Measurements from ENCODE around the gene ACRV1.

The ACRV1 gene

GRCh38 chr11:125663910-125664309 lies 16.7 kb downstream of the ACRV1 start:
- no peaks in the 10 kb centered on the region for H3K27me3 ChIP-seq (ENCODE audit: control insufficient read depth in 1 of 2, insufficient read depth in 2 of 2, low read length in 2 of 2)
- no peak overlapping the region for H3K9ac ChIP-seq (ENCODE audit: low read depth in 1 of 2, low read length in 2 of 2)
- no peaks in the 10 kb centered on the region for H3K4me1 ChIP-seq (ENCODE audit: control insufficient read depth in 1 of 2, insufficient read depth in 2 of 2, low read length in 2 of 2)
- no peak overlapping the region for H3K27ac ChIP-seq (ENCODE audit: low read depth, low read length)
- H3K9me3 ChIP-seq (ENCODE audit: control insufficient read depth in 1 of 2, low read length in 2 of 2): no peaks in the 10 kb centered on the region
- H3K36me3 ChIP-seq (ENCODE audit: control insufficient read depth in 1 of 2, insufficient read depth in 2 of 2, low read length in 2 of 2): no peaks in the 10 kb centered on the region
- no peak overlapping the region for H3K4me3 ChIP-seq (ENCODE audit: low read depth in 1 of 2, low read length in 2 of 2)

GRCh38 chr11:125662689-125663088 lies 18.0 kb downstream of the ACRV1 start:
- Histone ChIP-seq H3K27ac (ENCODE audit: low read depth, low read length) (no peak overlapping the region), H3K27me3 (ENCODE audit: control insufficient read depth in 1 of 2, insufficient read depth in 2 of 2, low read length in 2 of 2) (no peaks in the 10 kb centered on the region), H3K4me1 (ENCODE audit: control insufficient read depth in 1 of 2, insufficient read depth in 2 of 2, low read length in 2 of 2) (no peaks in the 10 kb centered on the region), H3K9ac (ENCODE audit: low read depth in 1 of 2, low read length in 2 of 2) (no peak overlapping the region), H3K36me3 (ENCODE audit: control insufficient read depth in 1 of 2, insufficient read depth in 2 of 2, low read length in 2 of 2) (no peaks in the 10 kb centered on the region), H3K9me3 (ENCODE audit: control insufficient read depth in 1 of 2, low read length in 2 of 2) (no peaks in the 10 kb centered on the region), H3K4me3 (ENCODE audit: low read depth in 1 of 2, low read length in 2 of 2) (no peak overlapping the region)

- no peak overlapping the region for H3K9ac ChIP-seq (ENCODE audit: low read depth in 1 of 2, low read length in 2 of 2)
- no peak overlapping the region for H3K4me3 ChIP-seq (ENCODE audit: low read depth in 1 of 2, low read length in 2 of 2)
- H3K27me3 ChIP-seq (ENCODE audit: control insufficient read depth in 1 of 2, insufficient read depth in 2 of 2, low read length in 2 of 2): no peaks in the 10 kb centered on the region
- peaks cover 3 to 4% of the 10 kb centered on the region in 2 donors for H3K36me3 ChIP-seq (ENCODE audit: control insufficient read depth in 1 of 2, insufficient read depth in 2 of 2, low read length in 2 of 2)
- no peaks in the 10 kb centered on the region for H3K9me3 ChIP-seq (ENCODE audit: control insufficient read depth in 1 of 2, low read length in 2 of 2)
- no peaks in the 10 kb centered on the region for H3K4me1 ChIP-seq (ENCODE audit: control insufficient read depth in 1 of 2, insufficient read depth in 2 of 2, low read length in 2 of 2)
- H3K27ac ChIP-seq (ENCODE audit: low read depth, low read length): no peak overlapping the region
These were observed 31.0 kb downstream of the ACRV1 start for GRCh38 chr11:125649465-125650166.

GRCh38 chr11:125645871-125646270 lies 34.8 kb downstream of the ACRV1 start:
- Histone ChIP-seq H3K27ac (ENCODE audit: low read depth, low read length) (no peak overlapping the region), H3K36me3 (ENCODE audit: control insufficient read depth in 1 of 2, insufficient read depth in 2 of 2, low read length in 2 of 2) (peaks cover 1 to 8% of the 10 kb centered on the region in 2 donors), H3K9me3 (ENCODE audit: control insufficient read depth in 1 of 2, low read length in 2 of 2) (no peaks in the 10 kb centered on the region), H3K4me3 (ENCODE audit: low read depth in 1 of 2, low read length in 2 of 2) (no peak overlapping the region), H3K4me1 (ENCODE audit: control insufficient read depth in 1 of 2, insufficient read depth in 2 of 2, low read length in 2 of 2) (no peaks in the 10 kb centered on the region), H3K27me3 (ENCODE audit: control insufficient read depth in 1 of 2, insufficient read depth in 2 of 2, low read length in 2 of 2) (no peaks in the 10 kb centered on the region), H3K9ac (ENCODE audit: low read depth in 1 of 2, low read length in 2 of 2) (no peak overlapping the region)

GRCh38 chr11:125638315-125638714 lies 42.3 kb downstream of the ACRV1 start:
- H3K36me3 ChIP-seq (ENCODE audit: control insufficient read depth in 1 of 2, insufficient read depth in 2 of 2, low read length in 2 of 2): peaks cover 4 to 7% of the 10 kb centered on the region in 2 donors
- H3K4me1 ChIP-seq (ENCODE audit: control insufficient read depth in 1 of 2, insufficient read depth in 2 of 2, low read length in 2 of 2): no peaks in the 10 kb centered on the region
- no peak overlapping the region for H3K9ac ChIP-seq (ENCODE audit: low read depth in 1 of 2, low read length in 2 of 2)
- no peak overlapping the region for H3K27ac ChIP-seq (ENCODE audit: low read depth, low read length)
- no peaks in the 10 kb centered on the region for H3K9me3 ChIP-seq (ENCODE audit: control insufficient read depth in 1 of 2, low read length in 2 of 2)
- no peak overlapping the region for H3K4me3 ChIP-seq (ENCODE audit: low read depth in 1 of 2, low read length in 2 of 2)
- H3K27me3 ChIP-seq (ENCODE audit: control insufficient read depth in 1 of 2, insufficient read depth in 2 of 2, low read length in 2 of 2): no peaks in the 10 kb centered on the region

- no peaks in the 10 kb centered on the region for H3K9me3 ChIP-seq (ENCODE audit: control insufficient read depth in 1 of 2, low read length in 2 of 2)
- H3K27me3 ChIP-seq (ENCODE audit: control insufficient read depth in 1 of 2, insufficient read depth in 2 of 2, low read length in 2 of 2): no peaks in the 10 kb centered on the region
- H3K4me3 ChIP-seq (ENCODE audit: low read depth in 1 of 2, low read length in 2 of 2): no peak overlapping the region
- H3K9ac ChIP-seq (ENCODE audit: low read depth in 1 of 2, low read length in 2 of 2): no peak overlapping the region
- H3K36me3 ChIP-seq (ENCODE audit: control insufficient read depth in 1 of 2, insufficient read depth in 2 of 2, low read length in 2 of 2): peaks cover 4 to 7% of the 10 kb centered on the region in 2 donors
- no peaks in the 10 kb centered on the region for H3K4me1 ChIP-seq (ENCODE audit: control insufficient read depth in 1 of 2, insufficient read depth in 2 of 2, low read length in 2 of 2)
- H3K27ac ChIP-seq (ENCODE audit: low read depth, low read length): no peak overlapping the region
These were observed 42.8 kb downstream of the ACRV1 start for GRCh38 chr11:125637840-125638239.

GRCh38 chr11:125627236-125627910 lies 53.3 kb downstream of the ACRV1 start:
- Histone ChIP-seq H3K4me3 (ENCODE audit: low read depth in 1 of 2, low read length in 2 of 2) (peak overlapping the region; percentile 82 to 94), H3K9ac (ENCODE audit: low read depth in 1 of 2, low read length in 2 of 2) (peak overlapping the region in 1 of 2 donors; percentile 99), H3K27me3 (ENCODE audit: control insufficient read depth in 1 of 2, insufficient read depth in 2 of 2, low read length in 2 of 2) (no peaks in the 10 kb centered on the region), H3K36me3 (ENCODE audit: control insufficient read depth in 1 of 2, insufficient read depth in 2 of 2, low read length in 2 of 2) (peaks cover 0 to 7% of the 10 kb centered on the region in 2 donors), H3K4me1 (ENCODE audit: control insufficient read depth in 1 of 2, insufficient read depth in 2 of 2, low read length in 2 of 2) (peaks cover 13 to 19% of the 10 kb centered on the region in 2 donors), H3K9me3 (ENCODE audit: control insufficient read depth in 1 of 2, low read length in 2 of 2) (no peaks in the 10 kb centered on the region), H3K27ac (ENCODE audit: low read depth, low read length) (no peak overlapping the region)

GRCh38 chr11:125626288-125626950 lies 54.2 kb downstream of the ACRV1 start:
- peaks cover 5 to 14% of the 10 kb centered on the region in 2 donors for H3K36me3 ChIP-seq (ENCODE audit: control insufficient read depth in 1 of 2, insufficient read depth in 2 of 2, low read length in 2 of 2)
- no peaks in the 10 kb centered on the region for H3K9me3 ChIP-seq (ENCODE audit: control insufficient read depth in 1 of 2, low read length in 2 of 2)
- no peak overlapping the region for H3K27ac ChIP-seq (ENCODE audit: low read depth, low read length)
- H3K4me3 ChIP-seq (ENCODE audit: low read depth in 1 of 2, low read length in 2 of 2): peak overlapping the region; percentile 82 to 94
- H3K27me3 ChIP-seq (ENCODE audit: control insufficient read depth in 1 of 2, insufficient read depth in 2 of 2, low read length in 2 of 2): no peaks in the 10 kb centered on the region
- peaks cover 13 to 19% of the 10 kb centered on the region in 2 donors for H3K4me1 ChIP-seq (ENCODE audit: control insufficient read depth in 1 of 2, insufficient read depth in 2 of 2, low read length in 2 of 2)
- H3K9ac ChIP-seq (ENCODE audit: low read depth in 1 of 2, low read length in 2 of 2): peak overlapping the region; percentile 87 to 99

GRCh38 chr11:125625630-125626287 lies 54.9 kb downstream of the ACRV1 start:
- peak overlapping the region; percentile 98 for H3K27ac ChIP-seq (ENCODE audit: low read depth, low read length)
- peak overlapping the region; percentile 82 to 94 for H3K4me3 ChIP-seq (ENCODE audit: low read depth in 1 of 2, low read length in 2 of 2)
- no peaks in the 10 kb centered on the region for H3K9me3 ChIP-seq (ENCODE audit: control insufficient read depth in 1 of 2, low read length in 2 of 2)
- peaks cover 10 to 18% of the 10 kb centered on the region in 2 donors for H3K36me3 ChIP-seq (ENCODE audit: control insufficient read depth in 1 of 2, insufficient read depth in 2 of 2, low read length in 2 of 2)
- H3K9ac ChIP-seq (ENCODE audit: low read depth in 1 of 2, low read length in 2 of 2): peak overlapping the region; percentile 87 to 99
- H3K4me1 ChIP-seq (ENCODE audit: control insufficient read depth in 1 of 2, insufficient read depth in 2 of 2, low read length in 2 of 2): peaks cover 13 to 19% of the 10 kb centered on the region in 2 donors
- H3K27me3 ChIP-seq (ENCODE audit: control insufficient read depth in 1 of 2, insufficient read depth in 2 of 2, low read length in 2 of 2): no peaks in the 10 kb centered on the region

Measured in duodenal mucosa (tissue), 2 donors.